ENCODE data around the gene PGLYRP1. TPM values are rescaled to one million over a fixed set of nuclear protein-coding genes. Genes with fewer than 3 reads are reported as not detected.

The PGLYRP1 gene
- total RNA-seq, 4 donors from 2014 or later: 0.65 TPM; not detected in 3

DNA sequence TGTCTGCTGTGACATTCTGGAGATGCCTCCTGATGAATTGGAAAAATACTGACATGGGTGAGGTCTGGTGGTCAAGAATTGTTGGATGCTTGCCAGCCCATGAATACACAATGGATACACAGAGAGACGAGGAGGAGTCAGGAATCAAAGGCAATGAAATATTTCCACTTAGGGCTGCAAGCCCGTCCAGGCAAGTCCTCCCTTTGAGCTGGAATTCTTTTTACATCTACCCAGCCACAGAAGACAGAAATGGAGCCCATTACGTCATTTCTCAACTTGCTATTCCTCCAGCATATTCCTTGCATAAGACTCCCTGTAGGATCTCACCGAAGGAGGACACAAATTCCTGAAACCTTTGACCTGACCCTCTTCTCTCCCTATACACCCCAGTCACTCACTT lies 33.7 kb upstream of the PGLYRP1 start:
- Histone ChIP-seq H3K4me3 (no peak overlapping the region), H3K27ac (replicated peaks in 1 of 4) (no peak overlapping the region), H3K4me1 (no peaks in the 10 kb centered on the region), H3K9me3 (peaks cover 0 to 6% (median 0%) of the 10 kb centered on the region in 4 donors), H3K27me3 (peaks cover 0 to 41% (median 5%) of the 10 kb centered on the region in 4 donors), H3K36me3 (no peaks in the 10 kb centered on the region)
- TF ChIP-seq POLR2A (IDR thresholded peaks at IDR 0.05; ENCODE audit: low read depth) (no peak), EP300 (IDR thresholded peaks at IDR 0.05) (no peak), POLR2AphosphoS5 (IDR thresholded peaks at IDR 0.05) (no peak)
- TF ChIP-seq, protein P1, sequence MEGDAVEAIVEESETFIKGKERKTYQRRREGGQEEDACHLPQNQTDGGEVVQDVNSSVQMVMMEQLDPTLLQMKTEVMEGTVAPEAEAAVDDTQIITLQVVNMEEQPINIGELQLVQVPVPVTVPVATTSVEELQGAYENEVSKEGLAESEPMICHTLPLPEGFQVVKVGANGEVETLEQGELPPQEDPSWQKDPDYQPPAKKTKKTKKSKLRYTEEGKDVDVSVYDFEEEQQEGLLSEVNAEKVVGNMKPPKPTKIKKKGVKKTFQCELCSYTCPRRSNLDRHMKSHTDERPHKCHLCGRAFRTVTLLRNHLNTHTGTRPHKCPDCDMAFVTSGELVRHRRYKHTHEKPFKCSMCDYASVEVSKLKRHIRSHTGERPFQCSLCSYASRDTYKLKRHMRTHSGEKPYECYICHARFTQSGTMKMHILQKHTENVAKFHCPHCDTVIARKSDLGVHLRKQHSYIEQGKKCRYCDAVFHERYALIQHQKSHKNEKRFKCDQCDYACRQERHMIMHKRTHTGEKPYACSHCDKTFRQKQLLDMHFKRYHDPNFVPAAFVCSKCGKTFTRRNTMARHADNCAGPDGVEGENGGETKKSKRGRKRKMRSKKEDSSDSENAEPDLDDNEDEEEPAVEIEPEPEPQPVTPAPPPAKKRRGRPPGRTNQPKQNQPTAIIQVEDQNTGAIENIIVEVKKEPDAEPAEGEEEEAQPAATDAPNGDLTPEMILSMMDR (IDR thresholded peaks at IDR 0.05): no peak
- 48% methylated on average over 4 of the region's 4 CpGs for WGBS
- DNase-seq (ENCODE audit: extremely low spot score): no peak
- intact Hi-C loops (cut with DNase I): no loop called here

DNA sequence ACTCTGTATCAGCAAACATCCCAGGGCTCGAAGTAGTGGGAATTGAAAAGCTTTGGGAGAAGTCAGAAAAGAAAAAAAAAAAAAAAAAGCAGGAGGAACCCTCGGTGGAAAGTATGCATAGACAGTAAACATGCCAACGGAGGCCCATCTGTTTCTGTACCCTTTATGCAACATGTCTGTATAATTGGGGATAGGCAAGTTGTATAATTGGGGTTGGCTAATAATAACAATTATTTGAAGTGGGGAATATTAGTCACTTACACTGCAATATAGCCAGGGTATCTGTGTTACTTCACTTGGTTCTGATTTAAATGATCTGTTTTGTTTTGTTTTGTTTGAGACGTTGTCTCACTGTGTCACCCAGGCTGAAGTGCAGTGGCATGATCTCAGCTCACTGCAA lies 30.0 kb upstream of the PGLYRP1 start:
- TF ChIP-seq, protein P1 (IDR thresholded peaks at IDR 0.05): no peak
- TF ChIP-seq POLR2AphosphoS5 (IDR thresholded peaks at IDR 0.05): no peak
- no peak for TF ChIP-seq EP300 (IDR thresholded peaks at IDR 0.05)
- no peak for TF ChIP-seq POLR2A (IDR thresholded peaks at IDR 0.05; ENCODE audit: low read depth)
- Histone ChIP-seq H3K4me1 (no peaks in the 10 kb centered on the region), H3K36me3 (no peaks in the 10 kb centered on the region), H3K4me3 (no peak overlapping the region), H3K27ac (replicated peaks in 1 of 4) (no peak overlapping the region), H3K27me3 (peaks cover 0 to 48% (median 10%) of the 10 kb centered on the region in 4 donors), H3K9me3 (peaks cover 0 to 3% (median 0%) of the 10 kb centered on the region in 4 donors)
- 51% methylated on average over 4 of the region's 4 CpGs for WGBS
- intact Hi-C loops (cut with DNase I): no loop called here
- no peak for DNase-seq (ENCODE audit: extremely low spot score)

DNA sequence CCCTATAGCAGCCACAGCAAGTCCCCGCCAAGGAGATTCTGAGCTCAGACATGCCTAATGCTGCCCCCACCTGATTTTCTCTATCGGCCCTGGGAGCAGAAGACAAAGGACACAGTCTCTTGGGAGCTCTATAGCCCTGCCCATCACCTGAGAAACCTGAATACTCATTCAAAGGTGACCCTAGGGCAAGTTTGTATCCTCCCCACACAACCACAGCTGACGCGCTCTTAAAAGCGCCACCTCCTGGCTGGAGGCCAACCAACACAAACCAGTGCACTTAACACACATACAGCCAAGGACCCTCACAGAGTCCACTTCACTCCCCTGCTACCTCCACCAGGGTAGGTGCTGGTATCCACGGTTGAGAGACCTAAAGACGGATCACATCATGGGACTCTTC lies 26.7 kb upstream of the PGLYRP1 start:
- no peaks in the 10 kb centered on the region for H3K36me3 ChIP-seq
- WGBS: 40% methylated on average over 7 of the region's 7 CpGs
- H3K27ac ChIP-seq (replicated peaks in 1 of 4): no peak overlapping the region
- intact Hi-C loops (cut with DNase I): no loop called here
- H3K9me3 ChIP-seq: peaks cover 0 to 3% (median 0%) of the 10 kb centered on the region in 4 donors
- no peak for TF ChIP-seq EP300 (IDR thresholded peaks at IDR 0.05)
- no peak for TF ChIP-seq POLR2AphosphoS5 (IDR thresholded peaks at IDR 0.05)
- TF ChIP-seq, protein P1 (IDR thresholded peaks at IDR 0.05): no peak
- TF ChIP-seq POLR2A (IDR thresholded peaks at IDR 0.05; ENCODE audit: low read depth): no peak
- no peaks in the 10 kb centered on the region for H3K4me1 ChIP-seq
- no peak for DNase-seq (ENCODE audit: extremely low spot score)
- H3K4me3 ChIP-seq: no peak overlapping the region
- peaks cover 0 to 43% (median 7%) of the 10 kb centered on the region in 4 donors for H3K27me3 ChIP-seq

GRCh38 chr19:46043519-46043918 lies 20.7 kb upstream of the PGLYRP1 start:
- no peaks in the 10 kb centered on the region for H3K9me3 ChIP-seq
- intact Hi-C loops (cut with DNase I): no loop called here
- H3K27me3 ChIP-seq: peaks cover 0 to 62% (median 8%) of the 10 kb centered on the region in 4 donors
- no peaks in the 10 kb centered on the region for H3K4me1 ChIP-seq
- H3K36me3 ChIP-seq: no peaks in the 10 kb centered on the region
- no peak overlapping the region for H3K4me3 ChIP-seq
- no peak overlapping the region for H3K27ac ChIP-seq (replicated peaks in 1 of 4)
- DNase-seq (ENCODE audit: extremely low spot score): no peak
- no peak for TF ChIP-seq EP300 (IDR thresholded peaks at IDR 0.05)
- TF ChIP-seq, protein P1 (IDR thresholded peaks at IDR 0.05): no peak
- no peak for TF ChIP-seq POLR2A (IDR thresholded peaks at IDR 0.05; ENCODE audit: low read depth)
- TF ChIP-seq POLR2AphosphoS5 (IDR thresholded peaks at IDR 0.05): no peak
- 96% methylated on average over 1 of the region's 1 CpG for WGBS

GRCh38 chr19:46042252-46042883 lies 19.5 kb upstream of the PGLYRP1 start:
- H3K9me3 ChIP-seq: no peaks in the 10 kb centered on the region
- H3K4me1 ChIP-seq: no peaks in the 10 kb centered on the region
- DNase-seq (ENCODE audit: extremely low spot score): no peak
- no peaks in the 10 kb centered on the region for H3K36me3 ChIP-seq
- H3K27me3 ChIP-seq: peaks cover 0 to 59% (median 9%) of the 10 kb centered on the region in 4 donors
- intact Hi-C loops (cut with DNase I): no loop called here
- 89% methylated on average over 5 of the region's 5 CpGs for WGBS
- TF ChIP-seq POLR2A (IDR thresholded peaks at IDR 0.05; ENCODE audit: low read depth): no peak
- TF ChIP-seq, protein P1 (IDR thresholded peaks at IDR 0.05): no peak
- no peak for TF ChIP-seq POLR2AphosphoS5 (IDR thresholded peaks at IDR 0.05)
- no peak for TF ChIP-seq EP300 (IDR thresholded peaks at IDR 0.05)
- no peak overlapping the region for H3K27ac ChIP-seq (replicated peaks in 1 of 4)
- H3K4me3 ChIP-seq: no peak overlapping the region

Measured in esophagus muscularis mucosa (tissue), 4 donors.